DMS153 treated with DMSO at 0.1 percent for 48 hours (cell line): ENCODE data around the gene CNTFR.

Source experiments
- DNase-seq: peaks from one replicate; lab custom pipeline; 2025; ENCODE audit not compliant: unreplicated experiment; lab: John Stamatoyannopoulos, UW

The CNTFR gene

GRCh38 chr9:34572628-34573027, 16.9 kb downstream of the CNTFR start:
- no peak for DNase-seq

- no peak for DNase-seq
Measured at GRCh38 chr9:34572092-34572491, 17.4 kb downstream of the CNTFR start.

GRCh38 chr9:34571481-34571810, 18.1 kb downstream of the CNTFR start:
- no peak for DNase-seq

GRCh38 chr9:34570809-34571480, 18.6 kb downstream of the CNTFR start:
- DNase-seq: no peak

GRCh38 chr9:34570376-34570775, 19.1 kb downstream of the CNTFR start:
- DNase-seq: no peak

GRCh38 chr9:34568774-34569173, 20.8 kb downstream of the CNTFR start:
- DNase-seq: no peak

GRCh38 chr9:34568133-34568532, 21.4 kb downstream of the CNTFR start:
- DNase-seq: no peak

- no peak for DNase-seq
Measured at GRCh38 chr9:34566972-34567371, 22.6 kb downstream of the CNTFR start.

- no peak for DNase-seq
Measured at GRCh38 chr9:34566322-34566721, 23.2 kb downstream of the CNTFR start.

- DNase-seq: no peak
Measured at GRCh38 chr9:34565856-34566255, 23.7 kb downstream of the CNTFR start.

- no peak for DNase-seq
Measured at GRCh38 chr9:34564617-34565016, 24.9 kb downstream of the CNTFR start.

GRCh38 chr9:34563262-34563661, 26.3 kb downstream of the CNTFR start:
- no peak for DNase-seq

GRCh38 chr9:34562135-34562745, 27.3 kb downstream of the CNTFR start:
- DNase-seq: no peak

- DNase-seq: no peak
Measured at GRCh38 chr9:34560599-34561214, 28.8 kb downstream of the CNTFR start.

GRCh38 chr9:34559624-34560455, 29.7 kb downstream of the CNTFR start:
- no peak for DNase-seq

GRCh38 chr9:34558919-34559623, 30.5 kb downstream of the CNTFR start:
- no peak for DNase-seq

GRCh38 chr9:34558364-34558763, 31.2 kb downstream of the CNTFR start:
- DNase-seq: no peak

- no peak for DNase-seq
Measured at GRCh38 chr9:34557426-34558321, 31.9 kb downstream of the CNTFR start.

GRCh38 chr9:34556949-34557348, 32.6 kb downstream of the CNTFR start:
- no peak for DNase-seq

GRCh38 chr9:34555936-34556525, 33.5 kb downstream of the CNTFR start:
- DNase-seq: no peak
